Measurements from ENCODE around the gene PAK4.
A peak's percentile ranks its signal among the peaks of the same experiment; 100 is the strongest.
"Not testable (repeated sequence)": the region's sequence is repeated elsewhere in the genome, so short reads cannot be mapped to it uniquely, and the experiment has no call there.

Gene PAK4

DNA sequence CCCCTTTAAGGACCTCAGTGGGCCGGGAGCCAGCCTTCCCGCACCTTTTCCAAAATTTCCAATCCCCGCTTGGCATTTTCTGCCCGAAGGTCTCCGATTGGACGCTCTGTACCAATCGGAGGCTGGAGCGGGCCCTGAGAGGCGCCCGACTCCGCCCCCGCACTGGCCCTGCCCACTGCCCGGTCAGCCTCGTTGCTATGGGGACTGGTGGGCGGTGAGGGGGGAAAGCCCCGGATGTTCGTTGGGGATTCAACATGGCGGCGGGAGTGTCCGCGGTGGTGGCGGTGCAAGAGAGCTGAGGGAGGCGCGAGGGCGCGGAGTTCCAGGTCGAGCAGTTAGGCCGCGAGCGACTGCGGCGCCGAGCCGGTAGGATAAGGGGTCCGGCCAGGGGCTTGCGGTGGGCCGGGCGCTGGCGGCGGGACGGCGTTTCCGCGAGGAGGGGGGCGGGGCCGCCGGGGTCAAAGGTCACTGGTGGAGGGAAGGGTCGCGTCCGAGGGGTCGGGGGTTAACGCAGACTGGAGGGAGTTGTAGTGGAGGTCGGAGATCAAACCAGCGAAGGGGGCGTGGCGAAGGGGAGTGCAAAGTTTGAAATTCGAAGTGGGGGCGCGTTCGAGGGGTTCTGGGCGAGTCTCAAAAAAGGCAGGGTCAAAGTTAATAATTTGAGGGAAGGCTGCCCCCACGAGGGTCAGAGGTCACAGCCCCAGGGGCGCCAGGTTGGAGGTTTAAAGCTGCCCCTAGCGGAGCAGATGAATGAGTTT, at the start of gene PAK4:
PAK4 (plus strand) TSS at position 233 of the 758 bp plus-strand sequence. CDS start 43,768 bp downstream, outside the sequence.
- peak; percentile 96 to 98 for DNase-seq

- DNase-seq: no peak
These were observed 48.3 kb upstream of the PAK4 start for GRCh38 chr19:39077323-39077722.

DNA sequence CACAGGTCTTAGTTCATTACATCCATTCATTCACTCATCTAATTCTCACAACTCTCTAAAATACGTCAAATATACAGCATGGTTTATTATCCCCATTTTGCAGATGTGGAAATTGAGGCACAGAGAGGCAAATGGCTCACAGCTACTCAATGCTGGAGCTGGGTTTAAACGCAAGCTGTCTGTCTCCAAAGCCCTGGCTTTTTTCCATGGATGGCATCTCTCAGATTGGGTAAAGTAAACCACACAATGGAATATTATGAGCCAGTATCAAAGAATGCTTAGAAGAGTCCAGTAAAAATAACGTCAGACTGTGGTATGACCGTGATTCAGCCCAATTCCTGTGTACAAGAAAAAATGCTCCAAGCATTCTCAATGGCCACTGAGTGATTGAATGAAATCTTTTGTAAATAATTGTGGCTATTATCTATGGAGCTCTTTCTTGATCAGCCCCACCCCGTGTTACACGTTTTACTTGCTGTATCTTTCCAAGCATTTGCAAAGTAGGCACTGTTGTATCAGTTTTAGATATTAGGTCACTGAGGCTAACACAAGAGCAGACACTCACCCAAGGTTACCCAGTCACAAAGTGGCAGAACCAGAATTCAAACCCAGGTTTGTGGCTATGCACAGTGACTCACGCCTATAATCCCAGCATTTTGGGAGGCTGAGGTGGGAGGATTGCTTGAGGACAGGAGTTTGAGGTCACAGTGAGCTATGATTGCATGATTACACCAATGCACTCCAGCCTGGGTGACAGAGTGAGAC, 47.0 kb upstream of the PAK4 start:
- no peak for DNase-seq

- DNase-seq: no peak
These were observed 45.2 kb upstream of the PAK4 start for GRCh38 chr19:39080431-39080830.

GRCh38 chr19:39082167-39082566, 43.4 kb upstream of the PAK4 start:
- no peak for DNase-seq

DNA sequence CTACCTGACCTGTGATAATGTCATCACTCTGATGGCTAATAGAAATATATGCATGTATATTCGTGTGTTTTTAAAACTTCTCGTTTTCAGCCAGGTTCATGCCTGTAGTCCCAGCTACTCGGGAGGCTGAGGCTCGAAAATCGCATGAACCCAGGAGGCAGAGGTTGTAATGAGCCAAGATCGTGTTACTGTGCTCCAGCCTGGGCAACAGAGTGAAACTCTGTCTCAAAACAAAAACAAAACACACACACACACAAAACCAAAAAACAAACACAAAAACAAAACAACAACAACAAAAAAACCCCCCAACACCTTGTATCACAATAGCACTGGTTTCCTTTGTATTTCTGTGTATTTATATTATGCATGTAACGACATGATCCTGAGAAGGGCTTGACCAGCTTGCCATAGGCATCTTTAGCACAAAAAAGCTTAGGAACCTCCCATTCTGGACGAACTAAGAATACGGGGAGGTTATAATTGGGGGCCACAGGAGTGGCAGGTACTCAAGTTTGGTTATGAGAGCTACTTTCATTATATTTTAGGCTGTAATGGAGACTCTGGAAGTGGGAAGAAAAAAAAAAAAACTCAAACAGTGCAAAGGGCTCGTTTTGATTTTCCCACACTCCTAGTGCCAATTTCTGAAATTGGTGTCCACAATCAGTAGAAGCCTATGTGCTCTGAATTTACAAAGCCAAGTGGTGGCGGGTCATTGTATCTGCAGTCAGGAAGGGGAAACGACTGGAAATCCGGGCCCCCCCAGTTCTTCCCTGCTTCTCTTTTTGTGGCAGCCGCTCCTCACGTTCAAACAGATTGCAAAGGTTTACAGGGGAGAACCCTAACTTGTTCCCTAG, 42.6 kb upstream of the PAK4 start:
- no peak for DNase-seq

DNA sequence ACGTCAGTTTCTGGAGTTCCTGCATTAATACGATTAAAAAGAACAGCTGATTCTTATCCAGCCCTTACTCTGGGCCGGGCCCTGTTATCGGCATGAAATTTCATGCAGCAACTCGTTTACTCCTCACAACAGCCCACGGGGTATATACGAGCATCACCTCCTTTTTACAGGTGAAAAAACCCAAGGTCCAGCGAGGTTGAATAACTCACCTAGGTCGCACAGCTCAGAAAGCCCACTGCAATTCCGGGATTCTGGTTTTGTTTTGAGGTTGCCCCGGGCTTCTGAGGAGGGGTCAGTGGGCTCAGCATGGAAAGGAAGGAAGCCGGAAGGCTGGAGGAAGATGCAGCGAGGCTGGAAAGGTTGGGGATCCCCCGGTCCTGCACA, 42.0 kb upstream of the PAK4 start:
- DNase-seq: no peak

DNA sequence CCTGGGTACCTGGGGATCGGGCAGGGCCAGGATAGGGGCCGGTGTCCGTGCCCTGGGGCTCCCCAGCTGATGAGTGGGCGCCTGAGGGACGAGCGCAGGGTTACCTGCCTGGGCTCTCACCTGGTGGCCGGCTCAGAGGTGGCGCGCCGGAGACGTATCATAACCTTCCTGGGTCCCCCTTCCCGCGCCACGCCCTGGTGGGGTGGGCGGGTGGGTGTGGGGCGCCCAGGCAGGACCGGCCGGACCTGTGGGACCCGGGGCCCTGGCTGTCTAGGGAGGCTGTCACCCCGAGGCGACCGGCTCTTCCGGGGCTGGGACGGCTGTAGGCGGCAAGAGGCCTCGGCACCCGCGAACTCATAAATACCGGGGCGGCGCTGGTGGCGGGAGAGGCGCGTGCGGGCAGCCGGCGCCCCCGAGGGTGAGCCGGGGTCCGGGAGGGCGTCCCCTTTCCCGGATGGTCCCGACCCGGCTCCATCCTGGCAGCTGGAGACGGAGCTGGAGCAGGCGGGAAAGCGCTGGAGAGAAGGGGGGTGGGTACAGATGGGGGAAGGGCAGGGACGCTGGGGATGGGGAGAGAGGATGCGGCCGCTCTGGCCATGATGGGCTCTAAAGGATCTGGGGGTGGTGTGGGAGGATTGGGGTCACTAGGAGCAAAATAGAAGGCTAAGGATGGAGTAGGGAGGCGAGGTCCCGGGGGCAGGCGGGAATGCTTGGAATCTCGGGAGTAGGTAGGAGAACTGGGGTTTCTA, 41.4 kb upstream of the PAK4 start, which contains the start of gene ACP7:
ACP7 (plus strand) TSS at position 386 of the 749 bp plus-strand sequence. CDS start 902 bp downstream, outside the sequence.
- DNase-seq: peak in 1 of 2 donors; percentile 11

DNA sequence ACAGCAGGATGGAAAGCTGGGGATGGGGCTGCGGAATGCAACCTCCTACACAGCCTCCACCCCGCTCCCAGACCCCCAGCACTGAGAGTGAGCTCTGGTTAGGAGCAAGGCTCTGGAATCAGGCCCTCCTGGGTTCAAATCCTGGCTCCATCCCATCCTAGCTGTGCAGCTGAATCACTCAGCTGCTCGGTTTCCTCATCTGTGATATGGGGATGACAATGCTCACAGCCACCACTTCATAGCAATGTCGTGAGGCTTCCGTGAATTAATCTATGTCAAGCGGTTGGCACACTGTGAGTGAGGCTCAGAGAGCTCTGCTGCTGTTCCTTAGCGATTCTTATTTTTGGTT, 40.9 kb upstream of the PAK4 start:
- no peak for DNase-seq

- no peak for DNase-seq
These were observed 40.2 kb upstream of the PAK4 start for GRCh38 chr19:39085392-39085791.

GRCh38 chr19:39086386-39086785, 39.2 kb upstream of the PAK4 start:
- no peak for DNase-seq

DNA sequence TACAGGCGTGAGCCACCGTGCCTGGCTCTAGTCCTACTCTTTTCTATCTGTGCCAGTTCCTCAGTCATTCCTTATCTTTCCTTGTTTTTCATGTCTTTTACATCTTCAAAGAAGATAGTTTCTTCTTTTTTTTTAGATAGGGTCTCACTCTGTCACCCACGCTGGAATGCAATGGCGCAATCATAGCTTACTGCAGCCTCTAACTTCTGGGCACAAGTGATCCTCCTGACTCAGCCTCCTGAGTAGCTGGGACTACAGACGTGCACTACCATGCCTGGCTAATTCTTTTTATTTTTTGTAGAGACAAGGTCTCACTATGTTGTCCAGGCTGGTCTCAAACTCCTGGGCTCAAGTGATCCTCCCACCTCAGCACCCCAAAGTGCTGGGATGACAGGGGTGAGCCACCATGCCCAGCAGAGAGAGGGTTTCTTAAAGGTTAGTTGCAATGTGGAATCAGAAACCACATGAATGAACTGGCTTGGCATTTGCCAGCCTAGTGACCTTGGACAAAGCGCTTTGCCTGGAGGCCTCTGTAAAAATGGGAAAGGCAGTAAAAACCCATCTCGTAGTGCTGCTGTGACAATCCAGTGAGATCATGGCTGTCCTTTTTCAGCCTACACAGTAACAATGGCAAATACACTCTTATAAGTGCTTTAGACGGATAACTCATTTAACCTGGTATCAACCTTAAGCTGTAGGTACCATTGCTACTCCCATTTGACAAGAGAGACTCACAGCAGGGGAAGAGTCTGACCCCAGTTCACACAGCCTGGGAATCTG, 37.5 kb upstream of the PAK4 start:
- no peak for DNase-seq

DNA sequence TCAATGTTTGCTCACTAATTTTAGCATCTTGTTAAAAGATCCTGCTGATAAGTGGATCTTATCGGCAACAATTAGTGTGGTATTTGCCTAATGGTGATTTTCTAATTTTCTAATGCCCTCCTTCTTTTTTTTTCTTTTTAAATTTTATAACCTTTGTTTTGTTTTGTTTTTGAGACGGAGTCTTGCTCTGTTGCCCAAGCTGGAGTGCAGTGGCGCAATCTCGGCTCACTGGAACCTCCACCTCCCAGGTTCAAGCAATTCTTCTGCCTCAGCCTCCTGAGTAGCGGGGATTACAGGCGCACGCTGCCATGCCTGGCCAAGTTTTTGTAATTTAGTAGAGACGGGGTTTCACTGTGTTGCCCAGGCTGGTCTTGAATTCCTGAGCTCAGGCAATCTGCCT, 35.6 kb upstream of the PAK4 start:
- DNase-seq: not testable (repeated sequence)

DNA sequence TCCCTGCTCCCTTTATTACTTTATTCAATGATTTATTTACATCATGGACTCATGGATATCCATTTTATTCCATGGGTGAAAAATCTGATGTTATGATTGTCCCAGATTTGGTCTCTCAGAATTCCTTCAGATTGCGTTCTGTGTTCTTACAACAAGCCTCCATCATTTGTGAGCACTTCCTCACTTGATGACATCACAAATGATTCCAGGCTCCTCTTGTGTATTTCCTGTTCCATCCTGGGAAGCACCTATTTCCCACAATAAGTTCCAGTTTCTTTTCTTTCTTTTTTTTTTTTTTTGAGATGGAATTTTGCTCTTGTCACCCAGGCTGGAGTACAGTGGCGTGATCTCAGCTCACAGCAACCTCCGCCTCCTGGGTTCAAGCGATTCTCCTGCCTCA, 34.7 kb upstream of the PAK4 start:
- DNase-seq: no peak

DNA sequence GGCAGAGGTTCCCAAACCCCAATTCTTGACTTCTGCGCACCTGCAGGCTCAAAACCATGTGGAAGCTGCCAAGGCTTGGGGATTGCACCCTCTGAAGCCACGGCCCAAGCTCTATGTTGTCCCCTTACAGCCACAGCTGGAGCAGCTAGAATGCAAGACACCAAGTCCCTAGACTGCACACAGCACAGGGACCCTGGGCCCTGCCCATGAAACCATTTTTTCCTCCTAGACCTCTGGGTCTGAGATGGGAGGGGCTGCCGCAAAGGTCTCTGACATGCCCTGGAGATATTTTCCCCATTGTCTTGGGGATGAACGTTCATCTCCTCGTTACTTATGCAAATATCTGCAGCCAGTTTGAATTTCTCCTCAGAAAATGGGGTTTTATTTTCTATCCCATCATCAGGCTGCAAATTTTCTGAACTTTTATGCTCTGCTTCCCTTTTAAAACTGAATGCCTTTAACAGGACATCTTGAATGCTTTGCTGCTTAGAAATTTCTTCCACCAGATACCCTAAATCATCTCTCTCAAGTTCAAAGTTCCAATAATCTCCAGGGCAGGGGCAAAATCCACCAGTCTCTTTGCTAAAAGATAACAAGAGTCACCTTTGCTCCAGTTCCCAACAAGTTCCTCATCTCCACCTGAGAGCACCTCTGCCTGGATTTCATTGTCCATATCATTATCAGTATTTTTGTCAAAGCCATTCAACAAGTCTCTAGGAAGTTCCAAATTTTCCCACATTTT, 29.6 kb upstream of the PAK4 start:
- not testable (repeated sequence) for DNase-seq

DNA sequence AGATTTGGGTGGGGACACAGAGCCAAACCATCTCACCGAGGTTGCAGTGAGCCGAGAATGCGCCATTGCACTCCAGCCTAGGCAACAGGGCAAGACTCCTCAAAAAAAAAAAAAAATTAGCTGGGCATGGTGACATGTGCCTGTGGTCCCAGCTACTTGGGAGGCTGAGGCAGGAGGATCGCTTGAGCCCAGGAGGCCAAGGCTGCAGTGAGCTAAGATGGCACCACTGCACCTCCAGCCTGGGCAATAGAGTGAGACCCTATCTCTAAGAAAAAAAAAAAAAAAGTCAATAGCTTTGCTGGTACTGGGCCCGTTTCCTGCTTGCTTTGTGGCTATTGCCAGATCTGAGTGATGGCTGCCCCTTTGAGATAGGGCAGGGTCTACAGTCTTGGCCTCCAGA, 28.3 kb upstream of the PAK4 start:
- no peak for DNase-seq

DNA sequence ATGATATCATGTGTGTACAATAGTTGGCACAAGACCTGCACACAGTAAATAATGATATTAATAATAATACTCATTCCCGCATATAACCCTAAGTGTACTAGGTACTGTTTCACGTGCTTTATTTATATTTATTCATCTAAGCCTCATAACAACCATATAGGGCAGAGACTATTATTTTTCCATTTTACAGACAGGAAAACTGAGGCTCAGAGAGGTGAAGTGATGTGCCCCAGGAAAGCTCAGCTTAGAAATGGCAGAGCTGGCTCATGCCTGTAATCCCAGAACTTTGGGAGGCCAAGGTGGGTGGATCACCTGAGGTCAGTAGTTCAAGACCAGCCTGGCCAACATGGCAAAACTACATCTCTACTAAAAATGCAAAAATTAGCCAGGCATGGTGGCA, 27.9 kb upstream of the PAK4 start:
- no peak for DNase-seq

DNA sequence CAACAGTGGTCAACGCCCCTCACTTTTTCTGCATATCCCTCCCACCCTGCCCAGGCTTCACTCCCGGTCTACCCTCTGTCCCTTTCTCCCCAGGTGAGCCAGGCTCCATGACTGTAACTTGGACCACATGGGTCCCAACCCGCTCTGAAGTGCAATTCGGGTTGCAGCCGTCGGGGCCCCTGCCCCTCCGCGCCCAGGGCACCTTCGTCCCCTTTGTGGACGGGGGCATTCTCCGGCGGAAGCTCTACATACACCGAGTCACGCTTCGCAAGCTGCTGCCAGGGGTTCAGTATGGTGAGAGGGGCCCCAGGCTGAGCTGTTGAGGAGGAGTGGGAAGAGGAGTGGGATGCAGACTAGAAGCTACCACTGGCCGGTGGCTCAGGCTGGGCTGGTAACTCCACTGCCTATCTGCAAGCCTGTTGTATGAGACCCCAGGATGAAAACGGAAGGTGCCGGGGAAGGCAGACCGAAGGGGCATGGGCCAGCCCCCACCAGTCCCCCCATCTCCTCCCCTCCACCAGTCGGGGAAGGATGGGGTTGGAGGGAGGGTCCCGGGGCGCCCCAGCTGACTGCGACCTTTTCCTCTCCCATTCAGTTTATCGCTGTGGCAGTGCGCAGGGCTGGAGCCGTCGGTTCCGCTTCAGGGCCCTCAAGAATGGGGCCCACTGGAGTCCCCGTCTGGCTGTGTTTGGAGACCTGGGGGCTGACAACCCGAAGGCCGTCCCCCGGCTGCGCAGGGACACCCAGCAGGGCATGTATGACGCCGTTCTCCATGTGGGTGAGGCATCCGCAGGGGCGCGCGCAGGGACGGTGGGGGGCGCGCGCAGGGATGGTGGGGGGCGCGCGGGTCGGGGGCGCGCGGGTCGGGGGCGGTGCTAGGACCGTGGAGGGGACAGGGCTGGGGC, 27.0 kb upstream of the PAK4 start:
- no peak for DNase-seq

DNA sequence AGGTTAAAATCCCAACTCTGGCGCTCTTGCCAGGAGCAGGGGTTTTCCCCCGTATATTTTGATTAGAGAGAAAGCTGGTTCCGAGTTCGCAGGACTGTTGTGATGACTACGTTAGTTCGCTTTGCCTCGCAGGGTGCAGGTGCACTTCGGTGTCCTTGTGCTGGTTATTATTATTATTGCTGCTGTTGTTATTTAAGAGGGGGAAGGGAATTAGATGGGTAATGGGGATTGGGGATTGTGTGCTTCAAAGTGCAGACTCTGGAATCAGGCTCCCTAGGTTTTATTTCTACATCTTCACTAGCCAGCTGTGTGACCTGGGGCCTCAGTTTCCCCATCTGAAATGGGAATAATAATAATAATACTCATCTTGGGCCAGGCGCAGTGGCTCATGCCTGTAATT, 26.2 kb upstream of the PAK4 start:
- DNase-seq: no peak
